NCI-H748 (cell line): ENCODE data around the gene MAGI2.

Source experiments
- DNase-seq: peaks from one replicate; lab custom pipeline; 2025; ENCODE audit not compliant: unreplicated experiment; lab: John Stamatoyannopoulos, UW

MAGI2 gene

DNA sequence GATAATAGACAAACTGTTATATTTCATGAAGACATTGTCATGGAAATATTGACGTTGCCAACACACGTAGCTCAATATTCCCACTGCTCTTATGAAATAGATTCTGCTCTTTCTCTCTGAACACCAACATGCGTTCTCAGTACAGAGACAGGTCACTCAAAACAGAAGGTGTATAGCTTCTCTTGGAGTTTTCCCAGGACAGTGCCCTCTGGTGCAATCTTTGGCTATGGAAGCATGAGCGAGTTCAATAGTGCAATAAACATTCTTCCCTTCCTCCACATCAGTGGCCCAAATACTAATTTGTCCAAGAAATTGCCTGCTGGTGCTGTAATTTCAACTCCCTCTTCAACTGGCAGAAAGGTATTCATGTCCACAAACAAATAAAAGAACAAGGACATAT is 145.3 kb downstream of the MAGI2 start:
- DNase-seq, result peak; percentile 24

DNA sequence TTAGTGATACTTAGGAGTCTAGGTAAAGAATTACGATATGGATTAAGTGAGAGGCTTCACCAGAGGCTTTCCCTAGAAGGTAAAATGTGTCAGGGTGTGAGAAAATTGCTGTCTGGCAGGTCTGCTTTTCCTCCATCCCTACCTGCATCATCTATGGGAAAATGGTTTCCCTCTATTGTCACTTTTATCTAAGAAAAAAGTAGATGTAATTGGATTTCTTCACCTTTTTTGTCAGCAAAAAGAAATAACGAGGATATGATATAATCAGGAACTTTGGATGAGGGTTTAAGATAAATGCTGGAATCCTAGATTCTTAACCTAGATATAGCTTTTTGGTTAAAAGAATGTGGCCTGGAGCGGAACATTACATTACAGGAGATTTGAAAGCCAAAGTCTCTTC is 146.1 kb downstream of the MAGI2 start:
- no peak for DNase-seq

GRCh38 chr7:79304711-79305110 is 148.8 kb downstream of the MAGI2 start:
- DNase-seq, result peak; percentile 31

DNA sequence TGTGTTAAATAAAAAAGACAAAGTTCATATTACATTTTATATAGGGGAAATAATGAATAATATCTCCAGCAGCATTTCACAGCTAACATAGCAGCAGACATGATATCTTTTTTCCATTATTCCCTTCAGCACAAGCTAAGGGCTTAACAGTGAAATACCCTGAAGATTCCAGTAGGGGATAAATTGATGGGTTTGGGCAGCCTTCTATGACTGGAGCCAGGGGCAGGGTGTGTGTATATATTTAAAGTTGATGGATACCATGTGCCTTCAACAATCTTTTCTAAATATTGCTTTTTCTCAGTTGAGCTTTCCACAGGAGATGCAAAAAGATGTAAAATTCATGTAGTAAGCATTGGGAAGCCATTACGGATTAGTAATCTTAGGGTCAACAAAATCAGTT is 151.2 kb downstream of the MAGI2 start:
- peak; percentile 11 for DNase-seq

DNA sequence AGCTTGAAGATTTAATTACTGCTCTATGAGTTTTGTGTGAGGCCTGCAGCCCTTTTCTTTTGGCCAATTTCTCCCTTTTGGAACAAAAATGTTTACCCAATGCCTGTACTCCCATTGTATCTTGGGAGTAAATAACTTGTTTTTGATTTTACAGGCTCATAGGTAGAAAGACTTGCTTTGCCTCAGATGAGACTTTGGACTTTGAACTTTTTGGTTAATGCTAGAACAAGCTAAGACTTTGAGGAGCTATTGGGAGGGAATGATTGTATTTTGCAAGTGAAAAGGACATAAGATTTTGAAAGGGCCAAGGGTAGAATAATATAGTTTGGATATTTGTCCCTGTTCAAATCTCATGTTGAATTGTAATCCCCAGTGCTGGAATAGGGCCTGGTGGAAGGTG is 152.0 kb downstream of the MAGI2 start:
- DNase-seq, result no peak

DNA sequence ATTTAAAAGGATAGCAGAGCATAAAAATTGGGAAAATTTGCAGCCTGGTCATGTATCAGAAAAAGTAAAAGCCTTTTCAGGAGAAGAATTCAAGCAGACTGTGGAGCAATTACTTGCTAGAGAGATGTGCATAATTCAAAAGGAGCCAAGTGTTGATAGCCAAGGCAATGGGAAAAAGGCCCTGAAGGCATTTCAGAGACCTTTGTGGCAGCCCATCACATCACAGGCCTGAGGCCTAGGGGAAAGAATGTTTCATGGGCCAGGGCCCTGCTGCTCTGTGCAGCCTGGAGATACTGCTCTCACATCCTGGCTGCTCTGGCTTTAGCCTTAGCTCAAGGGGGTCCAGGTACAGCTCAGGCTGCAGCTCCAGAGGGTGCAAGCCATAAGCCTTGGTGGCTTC is 152.9 kb downstream of the MAGI2 start:
- no peak for DNase-seq

DNA sequence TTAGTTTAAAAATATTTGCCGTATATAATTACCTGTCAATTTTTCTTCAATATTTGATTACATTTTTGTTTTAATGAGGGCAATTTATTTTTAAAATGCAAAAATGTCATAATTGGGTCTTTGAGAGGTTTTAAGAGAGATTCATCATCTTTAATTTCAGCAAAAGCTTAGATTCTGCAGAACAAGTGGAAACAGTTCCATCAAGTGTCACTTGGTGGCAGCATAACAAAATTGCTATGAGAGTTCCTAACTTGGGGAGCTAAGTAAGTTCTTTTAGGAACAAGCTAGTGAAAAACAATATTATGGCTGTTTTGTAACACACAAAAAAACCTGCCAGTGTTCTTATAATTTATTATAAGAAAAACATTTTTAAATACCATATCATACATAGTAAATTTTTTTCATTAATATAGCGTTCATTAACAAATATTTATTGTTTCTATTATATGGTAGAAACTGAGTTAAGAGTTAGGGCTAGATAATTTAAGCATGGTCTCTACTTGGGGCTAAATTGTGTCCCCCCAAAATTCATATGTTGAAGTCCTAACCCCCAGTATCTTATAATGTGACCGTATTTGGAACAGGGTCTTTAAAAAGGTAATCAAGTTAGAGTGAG is 155.2 kb downstream of the MAGI2 start:
- DNase-seq, result peak; percentile 65

DNA sequence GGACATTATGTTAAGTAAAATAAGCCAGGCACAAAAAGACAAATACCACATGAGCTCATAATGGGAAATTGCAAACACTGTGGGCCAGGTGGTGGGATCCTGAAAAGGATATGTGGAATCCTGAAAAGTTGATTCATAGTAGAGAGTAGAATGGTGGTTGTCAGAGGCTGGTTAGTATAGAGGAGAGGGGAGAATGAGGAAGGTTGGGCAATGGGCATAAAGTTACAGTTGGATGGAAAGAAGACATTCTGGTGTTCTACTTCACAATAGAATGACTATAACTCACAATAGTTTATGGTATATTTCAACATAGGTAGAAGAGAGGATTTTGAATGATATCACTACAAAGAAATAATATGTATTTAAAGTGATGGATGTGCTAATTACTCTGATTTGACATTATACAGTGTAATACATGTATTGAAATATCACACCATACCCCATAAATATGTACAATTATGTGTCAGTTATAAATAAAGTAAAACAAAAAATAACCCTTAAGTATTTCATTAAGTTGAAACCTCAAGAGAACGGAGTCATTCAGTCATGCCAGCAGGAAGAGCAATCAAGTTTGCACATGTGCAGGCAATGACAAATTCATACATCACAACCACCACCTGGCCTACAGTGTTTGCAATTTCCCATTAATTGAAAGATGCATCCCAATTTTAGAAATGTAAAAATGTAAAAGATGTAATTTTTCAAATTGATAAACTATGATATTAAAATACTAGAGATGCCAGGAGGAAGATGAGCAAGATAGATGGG is 156.7 kb downstream of the MAGI2 start:
- DNase-seq, result no peak

GRCh38 chr7:79293655-79294142 is 159.8 kb downstream of the MAGI2 start:
- DNase-seq, result peak; percentile 86

- DNase-seq, result no peak
Observed at GRCh38 chr7:79292834-79293233, 160.6 kb downstream of the MAGI2 start.

DNA sequence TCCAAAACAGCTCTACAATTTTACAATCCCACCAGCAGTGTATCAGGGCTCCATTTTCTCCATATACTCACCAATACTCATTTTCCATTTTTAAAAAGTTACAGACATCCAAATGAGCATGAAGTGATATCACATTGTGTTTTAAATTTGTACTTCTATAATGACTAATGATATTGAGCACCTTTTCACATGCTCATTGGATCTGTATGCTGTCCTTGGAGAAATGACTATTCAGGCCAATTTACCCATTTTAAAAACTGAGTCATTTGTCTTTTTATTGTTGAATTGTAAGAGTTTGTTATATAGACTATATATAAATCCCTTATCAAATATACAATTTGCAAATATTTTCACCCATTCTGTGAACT is 162.0 kb downstream of the MAGI2 start:
- DNase-seq, result no peak

- no peak for DNase-seq
Observed at GRCh38 chr7:79290841-79291497, 162.5 kb downstream of the MAGI2 start.

DNA sequence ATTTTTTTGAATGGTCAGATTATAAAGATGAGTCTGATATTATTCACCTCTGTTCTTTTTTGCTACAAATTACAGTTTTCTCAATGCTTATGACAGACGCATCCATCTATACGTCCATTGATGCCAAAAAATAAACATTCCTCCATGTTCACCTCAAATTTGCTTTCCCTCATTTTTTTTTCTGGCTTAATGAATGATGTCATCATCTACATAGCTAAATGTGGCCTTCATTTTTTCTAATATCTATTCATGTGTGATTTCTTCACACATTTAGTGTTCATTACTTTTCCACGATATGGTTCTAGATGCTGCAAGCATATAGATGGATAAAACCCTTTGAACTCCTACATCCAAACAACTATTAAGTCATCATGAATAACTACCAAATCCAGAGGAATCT is 163.1 kb downstream of the MAGI2 start:
- DNase-seq, result no peak

DNA sequence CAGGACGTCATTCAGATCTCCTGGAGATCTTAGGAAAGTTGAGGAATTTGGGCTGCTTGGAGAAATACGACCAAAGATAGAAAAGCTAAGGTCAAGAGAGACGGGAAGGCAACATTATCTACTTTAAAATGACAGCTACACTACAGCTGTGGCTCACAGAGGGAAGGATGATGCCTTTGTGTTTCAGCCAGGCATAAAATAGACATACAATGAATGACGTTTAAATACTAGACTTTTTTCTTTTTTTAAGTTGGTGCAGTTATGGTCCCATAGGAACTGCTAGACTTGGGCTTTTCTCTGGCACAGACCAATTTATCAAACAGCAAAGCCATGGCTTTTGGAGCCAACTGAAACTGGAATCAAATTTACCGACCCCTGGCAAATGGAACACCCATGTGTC is 164.8 kb downstream of the MAGI2 start:
- DNase-seq, result no peak

DNA sequence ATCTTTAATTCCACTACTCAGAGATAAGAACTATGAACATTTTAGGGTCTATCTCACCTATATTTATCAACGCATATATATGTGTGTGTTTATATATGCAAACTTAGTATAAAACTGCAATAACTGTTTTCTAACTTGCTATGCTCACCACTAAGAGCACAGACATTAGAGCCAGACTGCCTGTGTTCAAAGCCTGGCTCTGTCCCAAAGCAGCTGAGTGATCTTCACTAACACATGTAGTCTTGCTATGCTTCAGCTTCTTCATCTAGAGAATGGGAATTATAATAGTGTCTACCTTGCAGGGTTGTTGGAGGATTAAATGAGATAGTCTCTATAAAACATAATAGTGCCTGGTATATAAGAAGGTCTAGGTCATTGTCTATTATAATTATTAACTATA is 165.5 kb downstream of the MAGI2 start:
- no peak for DNase-seq

- DNase-seq, result no peak
Observed at GRCh38 chr7:79286181-79286580, 167.3 kb downstream of the MAGI2 start.

- DNase-seq, result no peak
Observed at GRCh38 chr7:79285756-79286155, 167.7 kb downstream of the MAGI2 start.

- no peak for DNase-seq
Observed at GRCh38 chr7:79284211-79284610, 169.3 kb downstream of the MAGI2 start.

DNA sequence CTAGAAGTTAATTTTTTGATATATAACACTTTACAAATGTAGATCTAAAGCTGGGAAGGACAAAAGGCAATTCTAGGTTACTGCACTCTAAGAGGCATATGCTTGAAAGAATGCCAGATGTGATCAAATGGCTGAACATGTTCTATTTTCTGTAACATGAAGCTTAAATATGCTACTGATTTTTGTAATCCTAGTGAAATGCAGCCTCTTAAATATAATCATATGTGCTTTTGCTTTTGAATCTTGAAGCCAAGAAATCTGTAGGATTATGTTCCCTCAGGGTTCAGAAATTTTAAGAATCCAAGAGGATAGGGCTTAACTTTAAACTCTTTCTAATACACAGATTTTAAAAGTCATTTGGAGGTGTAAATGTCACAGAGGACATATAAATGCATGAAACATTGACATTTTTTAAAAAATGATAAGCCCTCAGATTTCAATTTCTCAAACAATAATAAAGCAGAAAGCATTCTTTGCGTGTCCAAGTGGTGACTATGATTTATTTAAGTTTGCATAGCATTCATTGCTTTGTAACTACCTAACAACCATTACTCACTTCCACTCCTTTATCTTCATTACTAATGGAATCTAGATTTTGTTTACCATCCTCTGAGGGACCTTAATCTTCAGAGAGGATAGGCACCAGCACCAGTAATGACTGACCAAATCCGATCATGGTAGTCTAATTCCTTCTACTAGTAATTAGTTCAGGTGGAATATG is 170.4 kb downstream of the MAGI2 start:
- no peak for DNase-seq

DNA sequence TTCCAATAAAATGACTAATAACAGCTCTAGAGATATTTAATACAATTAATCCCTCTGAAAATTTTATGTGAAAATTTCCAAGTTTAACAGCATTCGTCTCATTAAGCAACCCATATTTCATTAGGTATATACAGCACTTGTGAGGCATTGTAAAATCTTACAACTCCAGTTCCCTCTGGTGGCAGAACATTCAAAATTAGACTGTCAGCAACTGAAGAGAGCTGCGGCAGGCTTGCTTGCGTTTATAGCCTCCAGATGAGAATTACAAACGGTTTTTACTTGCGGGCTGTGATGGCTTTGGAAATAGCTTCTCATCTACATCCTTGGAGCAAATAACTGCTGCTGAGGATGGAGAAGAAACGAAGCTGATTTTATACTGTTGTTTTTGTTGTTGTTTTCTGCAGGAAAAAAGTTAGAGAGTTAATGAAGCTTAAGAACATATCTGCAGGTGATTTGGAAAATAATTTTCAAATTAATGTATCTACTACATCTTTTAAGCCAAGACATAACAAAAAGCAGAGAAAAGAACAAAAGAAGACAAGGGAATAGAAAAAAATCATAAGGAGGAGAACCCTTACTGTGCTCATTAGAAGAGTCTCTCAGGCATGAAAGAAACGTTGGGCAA is 171.3 kb downstream of the MAGI2 start:
- DNase-seq, result peak; percentile 41

GRCh38 chr7:79281426-79281825 is 172.0 kb downstream of the MAGI2 start:
- no peak for DNase-seq
